Osteoblast (primary cell): ENCODE data around the gene ZNF2. TPM values are rescaled to one million over a fixed set of nuclear protein-coding genes. Genes with fewer than 3 reads are reported as not detected.

Source experiments
- DNase-seq: peaks from one replicate; pipeline ENCODE4 v3.0.0; 2011; ENCODE audit warnings: low spot score, mixed read lengths; ENCODE audit not compliant: insufficient read length; ENCODE audit errors: missing footprints
- H2AFZ ChIP-seq: 2 replicates; pipeline ENCODE4 v1.6.0; 2011; ENCODE audit warnings: mild to moderate bottlenecking, low read length
- H3K27ac ChIP-seq: 2 replicates; pipeline ENCODE4 v1.5.1; 2011; ENCODE audit warnings: mild to moderate bottlenecking, low read depth, low read length, moderate library complexity
- H3K27me3 ChIP-seq: 2 replicates; pipeline ENCODE4 v1.6.0; 2012; ENCODE audit warnings: mild to moderate bottlenecking, control low read depth, inconsistent platforms, low read length, moderate library complexity; ENCODE audit not compliant: insufficient read depth
- H3K36me3 ChIP-seq: 2 replicates; pipeline ENCODE4 v1.5.1; 2011; ENCODE audit warnings: mild to moderate bottlenecking, low read length, control low read depth, moderate library complexity; ENCODE audit not compliant: insufficient read depth
- H3K4me1 ChIP-seq: 2 replicates; pipeline ENCODE4 v1.5.1; 2011; ENCODE audit warnings: mild to moderate bottlenecking, low read length, control low read depth, moderate library complexity; ENCODE audit not compliant: insufficient read depth
- H3K4me2 ChIP-seq: 2 replicates; pipeline ENCODE4 v1.6.0; 2011; ENCODE audit warnings: mild to moderate bottlenecking, low read length; ENCODE audit not compliant: insufficient read depth
- H3K4me3 ChIP-seq: fragments of 200-600 bp; sonication (generic); 3 replicates; pipeline ENCODE4 v1.5.1; 2012; ENCODE audit warnings: mild to moderate bottlenecking, low read length, inconsistent platforms; ENCODE audit not compliant: insufficient read depth
- H3K79me2 ChIP-seq: 2 replicates; pipeline ENCODE4 v1.6.0; 2012; ENCODE audit warnings: mild to moderate bottlenecking, low read length, control low read depth, inconsistent platforms; ENCODE audit not compliant: insufficient read depth
- H3K9me3 ChIP-seq: 2 replicates; pipeline ENCODE4 v1.5.1; 2011; ENCODE audit warnings: low read depth, low read length, control low read depth
- H4K20me1 ChIP-seq: 2 replicates; pipeline ENCODE4 v1.6.0; 2012; ENCODE audit warnings: mild to moderate bottlenecking, low read length, control low read depth; ENCODE audit not compliant: insufficient read depth
- CTCF ChIP-seq: IDR thresholded peaks from 2 replicates; pipeline ENCODE4 v1.5.1; 2011; ENCODE audit warnings: mild to moderate bottlenecking, low read depth, low read length, moderate library complexity; ENCODE audit errors: extremely low read depth
- total RNA-seq: library from RNA; depleted of rRNA; stranded (reverse); fragments of >200 nt; gene quantifications from 2 replicates; pipeline ENCODE4 v1.2.3, GENCODE V29; 2012

Gene ZNF2
- total RNA-seq, 1 donor: 10.9 TPM

GRCh38 chr2:95208106-95208505 is 42.5 kb downstream of the ZNF2 start:
- H2AFZ ChIP-seq: peak overlapping the region; percentile 92
- no peak for TF ChIP-seq CTCF
- peak; percentile 42 for DNase-seq
- peaks cover 24% of the 10 kb centered on the region for H3K36me3 ChIP-seq
- H3K27ac ChIP-seq: peak overlapping the region; percentile 45
- H3K27me3 ChIP-seq: no peaks in the 10 kb centered on the region
- H3K79me2 ChIP-seq: no peaks in the 10 kb centered on the region
- H3K9me3 ChIP-seq: peaks cover 20% of the 10 kb centered on the region
- H3K4me1 ChIP-seq: peaks cover 7% of the 10 kb centered on the region
- peak overlapping the region; percentile 90 for H3K4me2 ChIP-seq
- peak overlapping the region; percentile 90 for H3K4me3 ChIP-seq
- H4K20me1 ChIP-seq: no peaks in the 10 kb centered on the region

- DNase-seq: no peak
- H3K27ac ChIP-seq: no peak overlapping the region
- TF ChIP-seq CTCF: no peak
- no peaks in the 10 kb centered on the region for H3K79me2 ChIP-seq
- no peaks in the 10 kb centered on the region for H4K20me1 ChIP-seq
- H3K4me3 ChIP-seq: no peak overlapping the region
- no peaks in the 10 kb centered on the region for H3K4me1 ChIP-seq
- no peaks in the 10 kb centered on the region for H3K27me3 ChIP-seq
- H3K9me3 ChIP-seq: peaks cover 64% of the 10 kb centered on the region
- no peak overlapping the region for H2AFZ ChIP-seq
- H3K4me2 ChIP-seq: no peak overlapping the region
- peaks cover 33% of the 10 kb centered on the region for H3K36me3 ChIP-seq
Observed at GRCh38 chr2:95215018-95215612, 49.5 kb downstream of the ZNF2 start.

GRCh38 chr2:95220449-95220848 is 54.8 kb downstream of the ZNF2 start:
- H3K4me3 ChIP-seq: no peak overlapping the region
- H3K27me3 ChIP-seq: no peaks in the 10 kb centered on the region
- DNase-seq: no peak
- H3K79me2 ChIP-seq: no peaks in the 10 kb centered on the region
- no peaks in the 10 kb centered on the region for H3K36me3 ChIP-seq
- TF ChIP-seq CTCF: no peak
- no peak overlapping the region for H3K27ac ChIP-seq
- no peaks in the 10 kb centered on the region for H4K20me1 ChIP-seq
- peaks cover 28% of the 10 kb centered on the region for H3K9me3 ChIP-seq
- no peak overlapping the region for H3K4me2 ChIP-seq
- H2AFZ ChIP-seq: no peak overlapping the region
- no peaks in the 10 kb centered on the region for H3K4me1 ChIP-seq

- no peak for TF ChIP-seq CTCF
- no peak for DNase-seq
- H3K4me1 ChIP-seq: no peaks in the 10 kb centered on the region
- H3K36me3 ChIP-seq: no peaks in the 10 kb centered on the region
- no peak overlapping the region for H3K27ac ChIP-seq
- no peak overlapping the region for H3K4me2 ChIP-seq
- H3K4me3 ChIP-seq: no peak overlapping the region
- H3K79me2 ChIP-seq: no peaks in the 10 kb centered on the region
- no peaks in the 10 kb centered on the region for H3K27me3 ChIP-seq
- no peaks in the 10 kb centered on the region for H4K20me1 ChIP-seq
- H2AFZ ChIP-seq: no peak overlapping the region
- H3K9me3 ChIP-seq: peaks cover 2% of the 10 kb centered on the region
Observed at GRCh38 chr2:95225658-95226057, 60.0 kb downstream of the ZNF2 start.
